ENCODE data around the gene TNFAIP1.

The TNFAIP1 gene

DNA sequence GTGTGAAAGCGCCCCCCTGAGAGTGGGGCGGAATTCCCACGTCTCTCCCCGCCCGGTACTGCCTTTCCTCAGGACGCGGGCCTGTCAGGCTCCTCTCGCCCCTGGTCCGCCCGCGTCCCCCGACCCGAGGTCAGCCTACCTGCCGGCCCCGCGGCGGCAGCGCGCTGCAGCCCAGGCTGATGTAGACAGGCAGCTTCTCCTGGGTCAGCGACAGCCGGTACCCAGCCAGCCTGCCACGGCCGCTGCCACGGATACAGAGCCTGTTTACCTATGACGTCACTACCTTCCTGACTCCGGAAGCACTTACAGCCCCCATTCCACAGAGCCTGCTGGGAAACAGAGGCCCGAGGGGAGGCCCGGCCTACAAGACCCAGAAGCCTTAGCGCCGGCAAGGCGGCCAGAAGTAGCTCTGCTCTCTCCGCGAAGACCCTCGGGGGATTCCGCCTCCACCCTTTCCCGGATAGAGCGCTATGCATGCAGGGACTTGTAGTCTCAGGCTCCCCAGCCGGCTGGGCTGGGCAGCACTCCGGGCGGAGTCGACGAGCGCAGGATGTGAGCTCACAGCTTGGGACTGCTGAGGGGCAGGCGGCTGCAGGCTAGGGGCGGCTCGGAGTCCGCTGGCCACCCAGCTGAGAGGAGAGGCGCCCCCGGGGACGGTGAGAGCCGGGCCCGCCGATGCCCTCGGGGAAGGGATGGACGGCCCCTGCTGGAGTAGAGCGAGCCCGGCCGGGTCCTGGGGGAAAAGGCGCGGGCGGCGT, at the start of gene TNFAIP1, which contains the start of gene IFT20:
TSS of gene TNFAIP1 (plus strand) at position 561 of the 758 bp plus-strand sequence. CDS start 3,761 bp downstream, outside the sequence.
TSS of gene IFT20 (minus strand) at position 272 of the 758 bp plus-strand sequence. CDS start 3,487 bp downstream, outside the sequence.
- TF ChIP-seq, protein P1, sequence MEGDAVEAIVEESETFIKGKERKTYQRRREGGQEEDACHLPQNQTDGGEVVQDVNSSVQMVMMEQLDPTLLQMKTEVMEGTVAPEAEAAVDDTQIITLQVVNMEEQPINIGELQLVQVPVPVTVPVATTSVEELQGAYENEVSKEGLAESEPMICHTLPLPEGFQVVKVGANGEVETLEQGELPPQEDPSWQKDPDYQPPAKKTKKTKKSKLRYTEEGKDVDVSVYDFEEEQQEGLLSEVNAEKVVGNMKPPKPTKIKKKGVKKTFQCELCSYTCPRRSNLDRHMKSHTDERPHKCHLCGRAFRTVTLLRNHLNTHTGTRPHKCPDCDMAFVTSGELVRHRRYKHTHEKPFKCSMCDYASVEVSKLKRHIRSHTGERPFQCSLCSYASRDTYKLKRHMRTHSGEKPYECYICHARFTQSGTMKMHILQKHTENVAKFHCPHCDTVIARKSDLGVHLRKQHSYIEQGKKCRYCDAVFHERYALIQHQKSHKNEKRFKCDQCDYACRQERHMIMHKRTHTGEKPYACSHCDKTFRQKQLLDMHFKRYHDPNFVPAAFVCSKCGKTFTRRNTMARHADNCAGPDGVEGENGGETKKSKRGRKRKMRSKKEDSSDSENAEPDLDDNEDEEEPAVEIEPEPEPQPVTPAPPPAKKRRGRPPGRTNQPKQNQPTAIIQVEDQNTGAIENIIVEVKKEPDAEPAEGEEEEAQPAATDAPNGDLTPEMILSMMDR (IDR thresholded peaks at IDR 0.05), result no peak

DNA sequence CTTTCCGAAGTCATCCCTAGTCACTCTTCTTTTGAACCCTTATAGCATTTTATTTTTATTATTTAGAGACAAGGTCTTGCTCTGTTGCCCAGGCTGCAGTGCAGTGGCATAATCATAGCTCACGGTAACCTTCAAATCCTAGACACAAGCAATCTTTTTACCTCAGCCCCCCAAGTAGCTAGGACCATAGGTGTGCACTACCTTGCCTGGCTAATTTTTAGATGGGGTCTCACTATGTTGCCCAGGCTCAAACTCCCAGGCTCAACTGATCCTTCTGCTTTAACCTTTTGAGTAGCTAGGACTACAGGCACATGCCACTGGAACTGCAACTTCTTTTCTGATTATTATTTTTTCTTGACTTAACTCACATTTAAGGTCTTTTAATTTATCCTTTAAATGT, 49.6 kb upstream of the TNFAIP1 start:
- TF ChIP-seq, protein P1 (IDR thresholded peaks at IDR 0.05), result no peak

- TF ChIP-seq, protein P1 (IDR thresholded peaks at IDR 0.05), result no peak
Measured at GRCh38 chr17:28290703-28291102, 44.9 kb upstream of the TNFAIP1 start.

- TF ChIP-seq, protein P1 (IDR thresholded peaks at IDR 0.05), result no peak
Measured at GRCh38 chr17:28291780-28292330, 43.7 kb upstream of the TNFAIP1 start.

DNA sequence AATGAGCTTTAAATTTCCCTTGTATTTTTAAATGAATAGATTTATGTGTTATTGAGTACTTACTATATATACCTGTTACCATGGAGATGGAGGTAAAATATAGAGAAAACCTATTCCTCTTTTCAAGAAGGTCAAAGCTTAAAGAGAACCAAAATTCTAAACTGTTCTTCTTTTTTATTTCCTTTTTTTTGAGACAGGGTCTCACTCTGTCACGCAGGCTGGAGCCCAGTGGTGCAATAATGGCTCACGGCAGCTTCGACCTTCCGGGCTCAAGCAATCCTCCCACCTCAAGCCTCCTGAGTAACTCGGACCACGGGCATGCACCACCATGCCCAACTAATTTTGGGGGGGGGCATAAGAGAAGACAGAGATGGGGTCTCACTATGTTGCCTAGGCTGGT, 41.6 kb upstream of the TNFAIP1 start:
- TF ChIP-seq, protein P1 (IDR thresholded peaks at IDR 0.05), result no peak

GRCh38 chr17:28295677-28296578, 39.6 kb upstream of the TNFAIP1 start:
- TF ChIP-seq, protein P1 (IDR thresholded peaks at IDR 0.05), result no peak

- TF ChIP-seq, protein P1 (IDR thresholded peaks at IDR 0.05), result no peak
Measured at GRCh38 chr17:28298449-28298848, 37.1 kb upstream of the TNFAIP1 start.
